Immature natural killer cell (primary cell): Measurements from ENCODE around the gene LIMK1. TPM values are rescaled to one million over a fixed set of nuclear protein-coding genes. Genes with fewer than 3 reads are reported as not detected.
A peak's percentile ranks its signal among the peaks of the same experiment; 100 is the strongest.

Experiments used
- DNase-seq, 3 donors: peaks; one replicate each; pipeline ENCODE4 v3.0.0; 2022; ENCODE audit warnings: mixed read lengths in 1 of 3
- H3K27ac Mint-ChIP-seq, 6 donors: one replicate each; pipeline ENCODE4 v1.8.0; 2020; ENCODE audit warnings: mixed read lengths in 6 of 6, mild to moderate bottlenecking in 5 of 6, inconsistent platforms in 4 of 6, moderate library complexity in 3 of 6
- H3K27me3 Mint-ChIP-seq, 3 donors: one replicate each; pipeline ENCODE4 v1.8.0; 2020 to 2021; ENCODE audit warnings: low read depth in 3 of 3, mild to moderate bottlenecking in 3 of 3, mixed read lengths in 3 of 3, moderate library complexity in 3 of 3, inconsistent platforms in 1 of 3
- H3K36me3 Mint-ChIP-seq, 3 donors: one replicate each; pipeline ENCODE4 v1.8.0; 2020; ENCODE audit warnings: mixed read lengths in 3 of 3, inconsistent platforms in 2 of 3, mild to moderate bottlenecking in 2 of 3
- H3K4me1 Mint-ChIP-seq, 2 donors: one replicate each; pipeline ENCODE4 v1.8.0; 2020; ENCODE audit warnings: inconsistent platforms in 2 of 2, mild to moderate bottlenecking in 2 of 2, mixed read lengths in 2 of 2, moderate library complexity in 1 of 2
- H3K4me3 Mint-ChIP-seq, 5 donors: one replicate each; pipeline ENCODE4 v1.8.0; 2020; ENCODE audit warnings: mild to moderate bottlenecking in 5 of 5, mixed read lengths in 5 of 5, inconsistent platforms in 3 of 5, moderate library complexity in 3 of 5
- H3K9me3 Mint-ChIP-seq, 6 donors: one replicate each; pipeline ENCODE4 v1.8.0; 2020; ENCODE audit warnings: mild to moderate bottlenecking in 6 of 6, mixed read lengths in 6 of 6, inconsistent platforms in 4 of 6, moderate library complexity in 3 of 6
- polyA plus RNA-seq, 3 donors: library from polyadenylated mRNA; unstranded; fragments of 300-500 nt; fragmentation: Illumina TruSeq; gene quantifications; one replicate each; pipeline ENCODE4 v1.2.3, GENCODE V29; 2021

The LIMK1 gene
- polyA plus RNA-seq, 3 donors from 2014 or later = 8.2 to 38.1 (median 18.8) TPM

- no peak for DNase-seq
- Mint-ChIP-seq H3K4me3 (no peak overlapping the region), H3K36me3 (no peaks in the 10 kb centered on the region), H3K27me3 (peaks cover 0 to 1% (median 0%) of the 10 kb centered on the region in 3 donors), H3K4me1 (no peaks in the 10 kb centered on the region), H3K9me3 (no peaks in the 10 kb centered on the region), H3K27ac (no peak overlapping the region)
Measured at GRCh38 chr7:74048999-74049599, 34.5 kb upstream of the LIMK1 start.

GRCh38 chr7:74049997-74050798 lies 33.4 kb upstream of the LIMK1 start:
- no peaks in the 10 kb centered on the region for H3K36me3 Mint-ChIP-seq
- no peaks in the 10 kb centered on the region for H3K9me3 Mint-ChIP-seq
- H3K4me1 Mint-ChIP-seq = no peaks in the 10 kb centered on the region
- no peaks in the 10 kb centered on the region for H3K27me3 Mint-ChIP-seq
- H3K27ac Mint-ChIP-seq = no peak overlapping the region
- H3K4me3 Mint-ChIP-seq = no peak overlapping the region
- no peak for DNase-seq

- no peak for DNase-seq
- H3K4me3 Mint-ChIP-seq = no peak overlapping the region
- peak overlapping the region in 1 of 6 donors; percentile 71 for H3K27ac Mint-ChIP-seq
- no peaks in the 10 kb centered on the region for H3K27me3 Mint-ChIP-seq
- H3K9me3 Mint-ChIP-seq = no peaks in the 10 kb centered on the region
- H3K36me3 Mint-ChIP-seq = no peaks in the 10 kb centered on the region
- H3K4me1 Mint-ChIP-seq = no peaks in the 10 kb centered on the region
Measured at GRCh38 chr7:74051193-74051592, 32.4 kb upstream of the LIMK1 start.

- no peaks in the 10 kb centered on the region for H3K36me3 Mint-ChIP-seq
- no peak overlapping the region for H3K4me3 Mint-ChIP-seq
- no peak overlapping the region for H3K27ac Mint-ChIP-seq
- H3K9me3 Mint-ChIP-seq = no peaks in the 10 kb centered on the region
- DNase-seq = peak in 1 of 3 donors; percentile 16
- H3K27me3 Mint-ChIP-seq = no peaks in the 10 kb centered on the region
- no peaks in the 10 kb centered on the region for H3K4me1 Mint-ChIP-seq
Measured at GRCh38 chr7:74051629-74052410, 31.8 kb upstream of the LIMK1 start.

- Mint-ChIP-seq H3K4me3 (no peak overlapping the region), H3K27ac (peak overlapping the region in 1 of 6 donors; percentile 45), H3K4me1 (peaks cover 0 to 1% of the 10 kb centered on the region in 2 donors), H3K9me3 (no peaks in the 10 kb centered on the region), H3K27me3 (no peaks in the 10 kb centered on the region), H3K36me3 (no peaks in the 10 kb centered on the region)
- DNase-seq = no peak
Measured at GRCh38 chr7:74052628-74053027, 31.0 kb upstream of the LIMK1 start.

GRCh38 chr7:74053589-74054186 lies 29.9 kb upstream of the LIMK1 start:
- Mint-ChIP-seq H3K9me3 (no peaks in the 10 kb centered on the region), H3K4me3 (no peak overlapping the region), H3K36me3 (no peaks in the 10 kb centered on the region), H3K27ac (no peak overlapping the region), H3K4me1 (peaks cover 0 to 4% of the 10 kb centered on the region in 2 donors), H3K27me3 (peaks cover 0 to 4% (median 3%) of the 10 kb centered on the region in 3 donors)
- no peak for DNase-seq

- H3K36me3 Mint-ChIP-seq = no peaks in the 10 kb centered on the region
- H3K4me3 Mint-ChIP-seq = no peak overlapping the region
- H3K4me1 Mint-ChIP-seq = peaks cover 0 to 4% of the 10 kb centered on the region in 2 donors
- peaks cover 0 to 4% (median 3%) of the 10 kb centered on the region in 3 donors for H3K27me3 Mint-ChIP-seq
- no peak for DNase-seq
- no peaks in the 10 kb centered on the region for H3K9me3 Mint-ChIP-seq
- H3K27ac Mint-ChIP-seq = peak overlapping the region in 1 of 6 donors; percentile 59
Measured at GRCh38 chr7:74056096-74056915, 27.3 kb upstream of the LIMK1 start.

GRCh38 chr7:74057216-74057925 lies 26.2 kb upstream of the LIMK1 start:
- H3K36me3 Mint-ChIP-seq = no peaks in the 10 kb centered on the region
- peaks cover 7 to 14% of the 10 kb centered on the region in 2 donors for H3K4me1 Mint-ChIP-seq
- DNase-seq = no peak
- peak overlapping the region in 3 of 6 donors; percentile 31 to 86 (median 74) for H3K27ac Mint-ChIP-seq
- no peaks in the 10 kb centered on the region for H3K9me3 Mint-ChIP-seq
- no peak overlapping the region for H3K4me3 Mint-ChIP-seq
- peaks cover 7 to 10% (median 9%) of the 10 kb centered on the region in 3 donors for H3K27me3 Mint-ChIP-seq

- Mint-ChIP-seq H3K27me3 (peaks cover 7 to 10% (median 10%) of the 10 kb centered on the region in 3 donors), H3K9me3 (no peaks in the 10 kb centered on the region), H3K4me3 (no peak overlapping the region), H3K4me1 (peaks cover 8 to 18% of the 10 kb centered on the region in 2 donors), H3K27ac (peak overlapping the region in 5 of 6 donors; percentile 32 to 86 (median 74)), H3K36me3 (no peaks in the 10 kb centered on the region)
- no peak for DNase-seq
Measured at GRCh38 chr7:74057987-74058386, 25.6 kb upstream of the LIMK1 start.

- H3K9me3 Mint-ChIP-seq = no peaks in the 10 kb centered on the region
- no peak overlapping the region for H3K4me3 Mint-ChIP-seq
- no peak for DNase-seq
- peaks cover 7 to 10% (median 10%) of the 10 kb centered on the region in 3 donors for H3K27me3 Mint-ChIP-seq
- peak overlapping the region in 3 of 6 donors; percentile 61 to 86 (median 74) for H3K27ac Mint-ChIP-seq
- H3K36me3 Mint-ChIP-seq = no peaks in the 10 kb centered on the region
- peaks cover 8 to 19% of the 10 kb centered on the region in 2 donors for H3K4me1 Mint-ChIP-seq
Measured at GRCh38 chr7:74058486-74058885, 25.1 kb upstream of the LIMK1 start.

GRCh38 chr7:74059037-74059436 lies 24.6 kb upstream of the LIMK1 start:
- H3K36me3 Mint-ChIP-seq = no peaks in the 10 kb centered on the region
- no peak overlapping the region for H3K4me3 Mint-ChIP-seq
- no peak for DNase-seq
- no peaks in the 10 kb centered on the region for H3K9me3 Mint-ChIP-seq
- H3K27ac Mint-ChIP-seq = peak overlapping the region in 4 of 6 donors; percentile 1 to 86 (median 76)
- H3K27me3 Mint-ChIP-seq = peaks cover 7 to 10% (median 10%) of the 10 kb centered on the region in 3 donors
- H3K4me1 Mint-ChIP-seq = peaks cover 8 to 20% of the 10 kb centered on the region in 2 donors
